Right lobe of liver (tissue), 6 donors: Measurements from ENCODE around the gene CEP295NL. TPM values are rescaled to one million over a fixed set of nuclear protein-coding genes. Genes with fewer than 3 reads are reported as not detected.

Experiments
- ATAC-seq, 4 donors: fragments of 200-7000 bp; cut with Tn5 transposase; one replicate each; pipeline ENCODE4 v1.9.1; 2020; ENCODE audit warnings: mild to moderate bottlenecking in 4 of 4, moderate library complexity in 4 of 4
- DNase-seq, 3 donors: peaks; one replicate each; pipeline ENCODE4 v3.0.0-alpha.2; 2020
- H3K27ac ChIP-seq, 3 donors: fragments of 200-600 bp; one replicate each; pipeline ENCODE4 v1.8.0; 2022
- H3K27me3 ChIP-seq, 2 donors: fragments of 200-600 bp; one replicate each; pipeline ENCODE4 v1.8.0; 2022
- H3K36me3 ChIP-seq, 4 donors: fragments of 200-600 bp; sonication (generic) in 1 of 4; one replicate each; pipeline versions ENCODE4 v1.5.1 to v1.8.0; 2017 to 2022; ENCODE audit warnings: control low read depth in 1 of 4
- H3K4me1 ChIP-seq, 4 donors: fragments of 200-600 bp; sonication (generic) in 1 of 4; one replicate each; pipeline versions ENCODE4 v1.5.1 to v1.8.0; 2017 to 2022; ENCODE audit warnings: control low read depth in 1 of 4
- H3K4me3 ChIP-seq, 3 donors: fragments of 200-600 bp; one replicate each; pipeline ENCODE4 v1.8.0; 2022
- H3K9me3 ChIP-seq, 4 donors: fragments of 200-600 bp; sonication (generic) in 1 of 4; one replicate each; pipeline versions ENCODE4 v1.5.1 to v1.8.0; 2017 to 2022; ENCODE audit warnings: control low read depth in 1 of 4
- CTCF ChIP-seq, 4 donors: fragments of 200-600 bp in 3 of 4; fragments of 450-650 bp in 1 of 4; IDR thresholded peaks; one replicate each; pipeline versions ENCODE4 v1.5.1 to v1.8.0; 2016 to 2022; ENCODE audit warnings: antibody characterized with exemption in 4 of 4, mild to moderate bottlenecking in 2 of 4
- POLR2A ChIP-seq: fragments of 450-650 bp; IDR thresholded peaks from one replicate; pipeline ENCODE4 v1.6.1; 2017; ENCODE audit warnings: antibody characterized with exemption, mild to moderate bottlenecking
- WGBS: methylation state at CpG from one replicate; pipeline ENCODE4 v1.1.6; 2018; ENCODE audit warnings: low coverage, low lambda C conversion rate; ENCODE audit not compliant: insufficient coverage; ENCODE audit errors: missing lambda C conversion rate; 5-methylcytosine and 5-hydroxymethylcytosine counted together
- intact Hi-C, 2 donors: fragments of 100-400 bp; cut with DNase I; formaldehyde crosslinking; loops; one replicate each; pipeline versions ENCODE4 v1.11.2 to v1.14.1; 2022
- total RNA-seq, 6 experiments: library from RNA; depleted of rRNA in 2 of 6; stranded (reverse); fragments of >200 nt in 2 of 6; fragmentation: NEBNext Ultra II Directional in 3 of 6; extraction: Animal tissue kit (Norgen Biotek cat#: 25700) in 3 of 6; gene quantifications; one replicate each; pipeline versions ENCODE4 v1.1.0 to v1.2.4, GENCODE V29; 2016 to 2023
- donor health status: DM: no; HTN: yes; CAD: no.
- donor health status: DM: no; HTN: no; CAD: no.
- donor health status: DM: no; HTN: no; CAD: no.
- donor health status: DM: no; HTN: yes; CAD: no.
- donor health status: DM: no; HTN: yes; CAD: no.

CEP295NL gene
- total RNA-seq, 6 experiments from 2014 or later = 0.19 to 1.0 (median 0.53) TPM

GRCh38 chr17:78844301-78845005, 58.5 kb downstream of the CEP295NL start:
- no peaks in the 10 kb centered on the region for H3K9me3 ChIP-seq
- H3K27ac ChIP-seq = no peak overlapping the region
- no peak for TF ChIP-seq POLR2A
- no peak for TF ChIP-seq CTCF (IDR thresholded peaks at IDR 0.05)
- intact Hi-C loops = no loop called here
- no peak for ATAC-seq
- DNase-seq = no peak
- no peaks in the 10 kb centered on the region for H3K27me3 ChIP-seq
- H3K4me1 ChIP-seq = peaks cover 0 to 3% (median 1%) of the 10 kb centered on the region in 4 donors
- H3K36me3 ChIP-seq = no peaks in the 10 kb centered on the region
- H3K4me3 ChIP-seq = no peak overlapping the region
- 68% methylated on average over 8 of the region's 9 CpGs for WGBS

- Histone ChIP-seq H3K4me3 (no peak overlapping the region), H3K27me3 (no peaks in the 10 kb centered on the region), H3K4me1 (peaks cover 0 to 16% (median 5%) of the 10 kb centered on the region in 4 donors), H3K9me3 (no peaks in the 10 kb centered on the region), H3K36me3 (peaks cover 0 to 1% (median 0%) of the 10 kb centered on the region in 4 donors), H3K27ac (no peak overlapping the region)
- no peak for ATAC-seq
- intact Hi-C loops = no loop called here
- no peak for DNase-seq
- TF ChIP-seq CTCF (IDR thresholded peaks at IDR 0.05) (peak; percentile 15 to 49 (median 34)), POLR2A (no peak)
- WGBS = 84% methylated on average over 4 of the region's 10 CpGs
Observed at GRCh38 chr17:78842881-78843565, 60.0 kb downstream of the CEP295NL start.

- DNase-seq = peak; percentile 99 to 100 (median 100)
- Histone ChIP-seq H3K9me3 (no peaks in the 10 kb centered on the region), H3K27ac (peak within 1 kb of the TSS; percentile 98 to 100 (median 99)), H3K36me3 (peaks cover 0 to 20% (median 10%) of the 10 kb centered on the region in 4 donors), H3K4me3 (peak within 1 kb of the TSS; percentile 67 to 95 (median 93)), H3K4me1 (peaks cover 0 to 18% (median 5%) of the 10 kb centered on the region in 4 donors), H3K27me3 (no peaks in the 10 kb centered on the region)
- TF ChIP-seq POLR2A (peak; percentile 96), CTCF (IDR thresholded peaks at IDR 0.05) (peak in 3 of 4 donors; percentile 8 to 18 (median 13))
- 2% methylated on average over 11 of the region's 74 CpGs for WGBS
- intact Hi-C loops = no loop called here
- peak; percentile 90 to 95 (median 93) for ATAC-seq
Observed at GRCh38 chr17:78840780-78841611, 62.0 kb downstream of the CEP295NL start, which contains the start of gene USP36. Gene USP36, minus strand, starts transcription at chr17:78840814. Its CDS starts 4,451 bp downstream, at chr17:78836363.

Other genes starting within 250 kb of the CEP295NL start
- 10 to 100 TPM; 14.8 to 46.2 (median 28.8) TPM for gene CYTH1, start 120.9 kb downstream of the CEP295NL start, total RNA-seq
- 10 to 100 TPM; 12.7 to 27.8 (median 18.7) TPM for gene USP36, start 62.4 kb downstream of the CEP295NL start, total RNA-seq
- gene TIMP2, start 22.2 kb upstream of the CEP295NL start, total RNA-seq = 10 to 100 TPM; 18.9 to 36.1 (median 26.7) TPM
- gene LGALS3BP, start 76.7 kb upstream of the CEP295NL start, total RNA-seq = 100 to 1,000 TPM in 4 of 6 experiments, 10 to 100 TPM in 2; 82.8 to 257 (median 121) TPM
- 10 to 100 TPM; 15.6 to 26.3 (median 18.7) TPM for gene CANT1, start 106.6 kb upstream of the CEP295NL start, total RNA-seq
- 10 to 100 TPM in 5 of 6 experiments, 1 to 10 TPM in 1; 9.8 to 40.2 (median 26.2) TPM for gene C1QTNF1, start 121.0 kb upstream of the CEP295NL start, total RNA-seq
- 10 to 100 TPM in 5 of 6 experiments, 1 to 10 TPM in 1; 7.4 to 63.7 (median 39.1) TPM for gene ENGASE, start 171.6 kb upstream of the CEP295NL start, total RNA-seq